ENCODE measurements around the gene AGBL5. TPM values are rescaled to one million over a fixed set of nuclear protein-coding genes. Genes with fewer than 3 reads are reported as not detected.

AGBL5 gene
- polyA plus RNA-seq, 2 of the 4 experiments (the other 2 are of a cell fraction): 25.5 to 52.7 TPM

- CTCF ChIA-PET: interaction anchor here (1.0 to 12.0 kb wide), 24 partner anchors 8 to 272 kb away, joined by 3 to 197 read pairs (median 6); partner anchors contain the start of genes EMILIN1, KHK, SLC30A3 and TRIM54
- WGBS (ENCODE audit: missing lambda C conversion rate): 79% methylated on average over 10 of the region's 10 CpGs
- H3K4me1 ChIP-seq: peaks cover 6% of the 10 kb centered on the region; the same call in 2 of the 3 replicates
- H3K27ac ChIP-seq: no peak overlapping the region
- DNase-seq (ENCODE audit: low read depth in 1 of 2, low spot score in 1 of 2): no peak
- H3K4me2 ChIP-seq: no peak overlapping the region
- POLR2A ChIA-PET: interaction anchor here (1.0 kb wide), 1 partner anchor 15 kb away, joined by 4 read pairs; no protein-coding TSS in a partner anchor
- no peaks in the 10 kb centered on the region for H3K9me3 ChIP-seq
- no peak for FAIRE-seq
- TF ChIP-seq TP53 (CRISPR knock-in tag; IDR thresholded peaks at IDR 0.05): no peak
- TF ChIP-seq MAX (IDR thresholded peaks at IDR 0.05): no peak
- no peak for TF ChIP-seq HOXB13 (CRISPR knock-in tag; IDR thresholded peaks at IDR 0.05; ENCODE audit: low read depth)
- no peak for TF ChIP-seq MYC (IDR thresholded peaks at IDR 0.05; ENCODE audit: borderline replicate concordance, low read length)
- no peak for TF ChIP-seq E2F6 (IDR thresholded peaks at IDR 0.05; ENCODE audit: borderline replicate concordance, low read depth)
- TF ChIP-seq FOXS1 (CRISPR knock-in tag; IDR thresholded peaks at IDR 0.05): no peak
- H3K4me3 ChIP-seq: no peak overlapping the region
- ATAC-seq: no peak
Measured at GRCh38 chr2:27100036-27100435, 48.6 kb downstream of the AGBL5 start.

GRCh38 chr2:27102329-27102728 lies 50.9 kb downstream of the AGBL5 start:
- Histone ChIP-seq H3K4me3 (no peak overlapping the region), H3K9me3 (no peaks in the 10 kb centered on the region), H3K4me2 (no peak overlapping the region), H3K4me1 (no peaks in the 10 kb centered on the region), H3K27ac (no peak overlapping the region)
- ChIA-PET CTCF (interaction anchor here (1.1 to 12.0 kb wide), 10 partner anchors 8 to 212 kb away, joined by 3 to 197 read pairs (median 6); partner anchors contain the start of genes EMILIN1, KHK and TRIM54), POLR2A (no interaction called here)
- FAIRE-seq: no peak
- ATAC-seq: peak in 1 of 2 experiments; percentile 24; a peak in 2 of 6 replicates
- DNase-seq (ENCODE audit: low read depth in 1 of 2, low spot score in 1 of 2): no peak
- TF ChIP-seq CBX2 (IDR thresholded peaks at IDR 0.05; ENCODE audit: borderline replicate concordance, low read depth): no peak
- TF ChIP-seq KDM1A (IDR thresholded peaks at IDR 0.05; ENCODE audit: low read depth): no peak
- no peak for TF ChIP-seq CEBPB (IDR thresholded peaks at IDR 0.05)
- no peak for TF ChIP-seq EHF (CRISPR knock-in tag; IDR thresholded peaks at IDR 0.05)
- no peak for TF ChIP-seq RNF2 (IDR thresholded peaks at IDR 0.05; ENCODE audit: borderline replicate concordance, low read depth)
- no peak for TF ChIP-seq BCL3 (IDR thresholded peaks at IDR 0.05)
- TF ChIP-seq TFCP2L1 (CRISPR knock-in tag; IDR thresholded peaks at IDR 0.05): no peak
- TF ChIP-seq E2F6 (IDR thresholded peaks at IDR 0.05; ENCODE audit: borderline replicate concordance, low read depth): no peak
- TF ChIP-seq CHD4 (IDR thresholded peaks at IDR 0.05; ENCODE audit: borderline replicate concordance): no peak
- no peak for TF ChIP-seq HMGXB4 (CRISPR knock-in tag; IDR thresholded peaks at IDR 0.05; ENCODE audit: borderline replicate concordance)
- no peak for TF ChIP-seq HEYL (CRISPR knock-in tag; IDR thresholded peaks at IDR 0.05)
- TF ChIP-seq PHF8 (IDR thresholded peaks at IDR 0.05; ENCODE audit: borderline replicate concordance, low read depth): no peak
- TF ChIP-seq CHD2 (IDR thresholded peaks at IDR 0.05; ENCODE audit: low read length, partially characterized antibody): no peak
- TF ChIP-seq FOSL2 (IDR thresholded peaks at IDR 0.05): no peak
- TF ChIP-seq FOSL2 (CRISPR knock-in tag; IDR thresholded peaks at IDR 0.05): no peak
- no peak for TF ChIP-seq ATOH8 (CRISPR knock-in tag; IDR thresholded peaks at IDR 0.05; ENCODE audit: low read depth)
- TF ChIP-seq JUNB (IDR thresholded peaks at IDR 0.05): no peak
- no peak for TF ChIP-seq REST (IDR thresholded peaks at IDR 0.05)
- 84% methylated on average over 5 of the region's 5 CpGs for WGBS (ENCODE audit: missing lambda C conversion rate)
